Suppressor macrophage treated with lipopolysaccharide for 1 hour (primary cell): ENCODE data around the gene DMAC1.

Experiments
- DNase-seq, 3 donors: peaks; one replicate each; pipeline ENCODE4 v3.0.0-alpha.2; 2020 to 2022

DMAC1 gene, protein sequence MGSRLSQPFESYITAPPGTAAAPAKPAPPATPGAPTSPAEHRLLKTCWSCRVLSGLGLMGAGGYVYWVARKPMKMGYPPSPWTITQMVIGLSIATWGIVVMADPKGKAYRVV

DNA sequence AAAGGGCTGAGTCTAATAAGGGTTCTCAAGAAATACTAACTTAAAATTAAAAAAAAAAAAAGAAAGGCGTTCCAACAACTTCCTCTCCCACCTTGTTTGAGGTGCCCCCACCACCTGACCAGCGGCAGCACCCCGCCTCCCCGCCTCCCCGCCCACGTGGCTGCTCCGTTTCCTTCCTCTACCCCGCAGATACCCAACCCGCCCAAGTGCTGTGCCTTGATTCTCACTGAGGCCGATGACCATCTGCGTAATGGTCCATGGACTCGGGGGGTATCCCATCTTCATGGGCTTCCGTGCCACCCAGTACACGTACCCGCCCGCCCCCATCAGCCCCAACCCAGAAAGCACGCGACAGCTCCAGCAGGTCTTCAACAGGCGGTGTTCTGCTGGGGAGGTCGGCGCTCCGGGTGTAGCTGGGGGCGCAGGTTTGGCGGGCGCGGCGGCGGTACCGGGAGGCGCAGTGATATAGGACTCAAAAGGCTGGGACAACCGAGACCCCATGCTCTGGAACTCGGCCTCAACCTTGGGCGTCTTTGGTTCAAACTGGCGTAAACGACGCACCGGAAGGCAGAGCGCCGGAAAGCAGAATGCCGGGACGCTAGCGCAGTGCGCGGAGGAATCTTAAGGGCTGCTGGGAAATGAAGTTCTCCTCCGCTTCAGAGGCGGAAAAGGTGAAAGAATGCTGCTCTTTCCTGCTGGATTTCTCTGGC, at the start of gene DMAC1:
Gene DMAC1, minus strand, starts transcription at position 545 of the 710 bp plus-strand sequence. Its CDS starts 44 bp downstream, at position 501.
- peak; percentile 72 to 82 (median 81) for DNase-seq

- no peak for DNase-seq
Observed at GRCh38 chr9:7849362-7849761, 49.8 kb upstream of the DMAC1 start.

GRCh38 chr9:7848498-7848897, 48.9 kb upstream of the DMAC1 start:
- DNase-seq: no peak

DNA sequence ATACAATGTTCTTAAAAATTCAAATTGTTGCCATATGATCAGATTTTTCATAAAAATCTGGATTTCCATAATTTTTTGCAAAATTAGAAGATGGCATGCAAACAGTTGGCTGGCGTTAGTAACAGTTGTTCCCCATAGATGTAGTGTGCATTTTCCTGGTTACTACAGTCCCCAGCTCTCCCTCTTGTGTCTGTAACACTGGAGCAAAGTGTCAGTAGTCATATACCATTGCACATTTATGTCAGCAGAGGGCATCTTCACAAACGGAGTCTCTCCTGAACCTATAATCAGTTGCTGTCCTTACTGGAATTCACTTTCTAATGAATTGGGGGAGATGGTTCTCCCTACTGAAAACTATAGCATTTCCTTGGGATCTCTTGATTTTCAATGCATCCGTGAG, 44.7 kb upstream of the DMAC1 start:
- peak; percentile 12 to 37 (median 36) for DNase-seq

DNA sequence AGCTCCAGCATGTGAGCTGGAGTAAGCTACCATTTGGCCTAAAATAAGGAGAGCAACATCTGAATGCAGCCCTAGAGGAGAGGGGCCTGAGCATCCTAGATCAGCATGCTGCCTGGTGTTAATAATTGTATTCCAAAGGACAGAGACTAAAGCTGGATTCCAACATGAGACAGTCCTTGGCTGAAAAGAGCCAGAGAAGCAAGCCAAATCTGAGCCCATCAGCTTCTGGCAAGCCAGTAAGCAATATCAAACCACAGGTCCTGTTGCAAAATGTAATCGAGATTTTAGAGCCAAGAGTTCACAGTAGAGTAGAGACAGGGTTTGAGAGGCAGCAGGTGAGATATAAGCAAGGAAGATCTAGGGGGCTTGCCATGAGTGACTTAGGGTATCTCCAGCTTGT, 42.3 kb upstream of the DMAC1 start:
- no peak for DNase-seq

DNA sequence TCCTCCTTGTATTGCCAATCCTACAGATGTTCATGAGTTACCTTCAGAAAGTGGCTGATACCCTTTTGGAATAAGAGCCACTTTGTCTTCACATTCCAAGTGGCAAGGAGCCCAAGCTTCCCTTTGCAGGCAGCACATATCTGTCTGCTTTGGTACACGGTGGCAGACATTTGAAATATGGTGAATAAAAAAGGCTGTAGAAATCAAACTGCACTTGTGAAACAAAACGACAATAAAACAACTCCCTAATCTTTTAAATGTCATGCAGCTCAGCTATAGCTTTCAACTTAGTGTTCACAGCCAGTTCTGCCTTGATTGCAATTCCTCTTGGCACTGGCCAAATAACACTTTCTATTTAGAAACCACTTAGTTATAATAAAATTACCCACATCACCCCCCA, 35.0 kb upstream of the DMAC1 start:
- DNase-seq: no peak

DNA sequence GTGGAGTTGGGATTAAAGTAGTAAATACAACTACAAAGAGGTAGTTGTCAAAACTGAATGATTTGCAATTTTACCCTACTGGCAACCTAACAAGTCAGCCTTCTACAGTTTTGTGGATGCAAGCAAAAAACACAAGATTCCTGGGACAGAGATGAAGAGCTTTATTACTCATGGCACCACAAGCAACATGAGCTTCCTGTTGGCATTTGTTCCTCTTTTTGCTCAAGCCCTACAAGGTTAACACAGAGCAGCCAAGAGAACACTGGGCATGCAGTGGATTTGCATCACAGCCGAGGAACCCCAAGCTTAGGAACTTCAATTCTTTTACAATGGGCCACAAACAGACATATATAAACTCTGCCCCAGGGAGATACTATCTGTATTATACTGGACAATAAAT, 28.8 kb upstream of the DMAC1 start:
- DNase-seq: peak; percentile 59 to 75 (median 72)

DNA sequence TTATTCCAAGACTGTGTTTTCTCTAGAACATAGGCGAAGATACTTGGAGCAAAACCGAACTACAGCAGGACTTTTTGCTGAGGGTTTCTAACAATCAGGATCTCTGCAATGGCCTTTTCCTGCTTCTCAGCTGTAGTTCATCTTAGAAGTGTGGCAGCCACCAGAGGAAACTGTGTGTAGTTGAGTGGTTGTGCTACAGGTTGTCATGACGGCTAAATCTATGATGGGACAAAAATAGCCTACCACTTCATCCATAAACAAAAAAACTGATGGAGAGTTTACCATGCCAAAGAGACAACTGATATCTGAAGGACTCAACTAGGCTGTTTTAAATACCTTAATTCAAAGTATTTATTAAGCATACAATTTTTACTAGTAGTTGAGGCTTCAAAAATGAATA, 28.2 kb upstream of the DMAC1 start:
- no peak for DNase-seq

DNA sequence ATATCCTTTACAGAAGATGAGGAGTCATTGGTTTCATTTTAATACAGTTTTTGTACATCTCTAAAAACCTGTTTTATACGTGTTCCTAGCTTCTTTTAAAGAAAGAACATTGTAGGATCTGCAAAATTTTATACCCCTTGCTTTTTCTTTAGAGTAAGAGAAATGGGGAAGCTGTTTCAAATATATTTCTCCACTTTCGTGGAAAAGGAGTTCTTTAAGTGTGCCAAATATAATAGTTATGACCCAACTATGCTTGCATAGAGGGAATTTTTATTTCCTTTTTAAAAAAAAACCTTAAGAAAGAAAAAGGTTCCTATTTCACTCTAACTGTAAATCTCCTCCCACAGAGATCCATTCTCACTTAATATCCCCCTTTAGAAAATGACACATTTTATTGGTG, 27.5 kb upstream of the DMAC1 start:
- DNase-seq: peak in 2 of 3 donors; percentile 11 to 33

DNA sequence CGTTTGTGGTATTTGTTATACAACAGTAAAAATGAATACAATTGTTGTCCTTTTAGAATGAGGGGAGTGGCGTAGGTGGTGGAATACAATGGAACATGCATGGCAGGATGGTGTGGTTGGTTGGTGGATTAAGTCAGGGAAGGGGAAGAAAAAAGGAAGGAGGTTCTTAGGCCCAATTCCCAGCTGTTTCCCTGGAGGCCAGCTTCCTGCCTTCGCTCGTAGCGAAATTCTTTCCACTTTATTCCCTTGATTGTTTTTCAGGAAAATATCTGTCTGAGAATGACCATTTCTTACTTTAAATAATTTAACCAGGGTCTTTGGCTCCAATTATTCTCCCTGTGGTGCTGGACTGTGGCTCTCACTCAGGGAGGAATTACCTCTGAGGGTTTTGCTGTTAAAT, 24.1 kb upstream of the DMAC1 start:
- DNase-seq: no peak

GRCh38 chr9:7819984-7820383, 20.4 kb upstream of the DMAC1 start:
- no peak for DNase-seq

GRCh38 chr9:7816021-7816420, 16.4 kb upstream of the DMAC1 start:
- no peak for DNase-seq

GRCh38 chr9:7813030-7813429, 13.5 kb upstream of the DMAC1 start:
- no peak for DNase-seq

DNA sequence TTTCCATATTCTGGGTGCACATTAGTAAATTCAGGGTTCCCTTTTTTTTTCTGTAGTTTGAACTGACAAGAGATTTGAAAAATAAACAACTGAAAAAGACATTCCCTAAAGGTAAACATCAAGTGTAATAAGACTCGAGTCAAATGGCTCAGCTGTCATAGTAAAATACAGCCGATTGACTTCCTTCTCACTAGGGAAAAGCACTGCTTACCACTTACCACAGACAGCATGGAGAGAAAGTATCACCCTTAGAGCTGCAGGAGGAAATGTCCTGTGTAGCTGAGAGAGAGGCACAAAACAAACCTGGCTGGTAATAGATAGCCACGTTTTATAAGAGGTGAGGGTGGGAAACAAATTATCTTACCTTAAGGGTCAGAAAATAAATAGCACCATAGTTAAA, 12.1 kb upstream of the DMAC1 start:
- DNase-seq: no peak

DNA sequence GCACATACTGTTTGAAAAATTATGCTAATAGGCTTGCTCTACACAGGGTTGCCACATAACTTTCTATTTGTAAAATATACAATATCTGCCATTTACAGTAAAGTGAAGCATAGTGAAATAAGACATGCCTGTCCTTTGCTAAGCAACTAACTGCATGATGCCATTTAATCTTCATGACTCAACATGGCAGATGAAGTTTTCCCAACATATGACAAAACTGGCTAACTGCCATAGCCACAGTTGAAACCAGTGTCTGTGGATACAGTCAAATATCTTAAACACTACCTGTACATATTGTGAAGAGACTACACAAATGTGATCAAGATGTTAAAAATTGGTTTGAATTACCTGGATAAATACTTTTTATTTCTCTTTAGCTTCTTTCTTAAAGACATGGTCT, 3.1 kb upstream of the DMAC1 start:
- DNase-seq: peak in 2 of 3 donors; percentile 22 to 49

- no peak for DNase-seq
Observed at GRCh38 chr9:7799944-7800285, 337 bp upstream of the DMAC1 start.

- no peak for DNase-seq
Observed at GRCh38 chr9:7794196-7794595, 5.4 kb downstream of the DMAC1 start.

GRCh38 chr9:7791394-7791793, 8.2 kb downstream of the DMAC1 start:
- DNase-seq: no peak

GRCh38 chr9:7790819-7791182, 8.8 kb downstream of the DMAC1 start:
- DNase-seq: no peak

DNA sequence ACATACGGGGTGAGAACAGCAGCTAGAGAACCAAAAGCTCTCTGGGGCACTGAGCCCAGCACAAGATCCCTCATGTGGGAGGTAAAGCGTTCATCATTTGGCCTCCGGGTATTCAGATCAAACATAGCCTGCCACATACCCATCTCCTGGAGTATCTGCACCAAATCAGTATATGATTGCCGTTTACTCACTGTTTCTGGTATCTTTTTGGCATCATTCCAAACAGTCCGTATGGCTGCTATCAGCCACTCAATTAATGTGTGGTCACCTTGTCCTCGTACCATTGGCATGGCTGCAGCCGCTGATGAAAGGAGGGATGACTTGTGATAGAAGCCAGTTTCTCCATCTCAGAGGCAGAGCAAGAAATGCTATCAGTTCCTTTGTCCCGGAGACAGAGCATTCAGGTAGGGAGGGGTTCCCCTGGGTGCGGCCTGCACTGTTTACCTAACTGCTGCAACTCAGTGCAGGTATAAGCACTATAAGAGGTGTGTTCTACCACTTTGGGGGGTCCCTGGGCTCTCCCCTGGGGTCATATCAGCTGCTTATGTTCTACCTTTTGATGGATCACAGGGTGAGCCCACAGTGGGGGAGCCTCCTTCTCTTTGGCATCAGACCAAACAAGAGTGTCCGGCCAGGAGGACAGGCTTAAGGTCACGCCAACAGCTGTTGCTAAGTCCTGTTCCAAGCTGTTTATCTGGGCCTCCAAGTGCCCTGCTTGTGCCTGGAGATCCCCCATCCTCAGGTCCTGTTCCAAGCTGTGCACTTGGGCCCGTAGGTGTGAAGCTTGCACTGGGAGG, 9.4 kb downstream of the DMAC1 start:
- DNase-seq: no peak

- no peak for DNase-seq
Observed at GRCh38 chr9:7788772-7789171, 10.8 kb downstream of the DMAC1 start.

GRCh38 chr9:7785813-7786212, 13.8 kb downstream of the DMAC1 start:
- no peak for DNase-seq

DNA sequence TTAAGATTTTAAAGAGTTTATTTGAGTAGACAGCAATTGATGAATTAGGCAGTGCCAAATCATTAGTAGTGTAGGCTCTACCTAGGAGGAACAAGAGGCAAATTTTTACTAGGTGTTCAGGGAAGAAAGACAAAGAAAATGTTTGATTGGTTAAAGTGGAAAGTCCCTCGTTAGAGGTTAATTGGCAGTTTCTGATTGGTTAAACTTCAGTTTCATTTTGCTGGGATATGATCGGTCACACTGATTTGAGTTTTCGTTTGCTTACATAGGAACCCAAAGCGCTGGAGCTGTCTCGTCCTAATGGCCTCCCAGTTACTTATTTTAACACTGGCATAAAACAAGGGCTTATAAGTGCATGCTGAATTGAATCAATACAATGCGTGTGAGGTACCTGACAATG, 15.1 kb downstream of the DMAC1 start:
- no peak for DNase-seq

DNA sequence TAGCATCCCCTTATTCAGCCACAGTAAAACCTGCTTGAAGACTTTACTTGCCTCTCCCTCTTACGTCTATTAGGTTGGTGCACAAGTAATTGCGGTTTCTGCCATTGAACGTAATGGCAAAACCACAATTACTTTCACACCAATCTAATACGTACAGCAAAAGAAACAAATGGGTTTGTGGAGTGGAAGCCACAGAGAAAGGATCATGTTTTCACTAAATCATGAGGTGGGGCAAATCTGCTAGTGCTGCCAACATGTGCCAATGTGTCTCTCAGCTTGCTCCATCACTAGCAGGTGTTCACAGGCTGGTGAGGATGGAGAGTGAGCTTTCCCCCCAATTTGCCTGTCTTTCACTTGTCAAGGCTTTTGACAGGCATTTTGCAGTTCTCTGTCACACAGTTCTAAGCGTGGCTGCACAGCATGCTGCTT, 15.9 kb downstream of the DMAC1 start:
- no peak for DNase-seq
